Middle frontal gyrus (tissue), 1 donor: ENCODE measurements around the gene TMEM30A.

ENCODE experiments used
- DNase-seq: peaks from one replicate; pipeline ENCODE4 v3.0.0-alpha.2; 2015; ENCODE audit warnings: low spot score; ENCODE audit errors: extremely low spot score

TMEM30A gene

DNA sequence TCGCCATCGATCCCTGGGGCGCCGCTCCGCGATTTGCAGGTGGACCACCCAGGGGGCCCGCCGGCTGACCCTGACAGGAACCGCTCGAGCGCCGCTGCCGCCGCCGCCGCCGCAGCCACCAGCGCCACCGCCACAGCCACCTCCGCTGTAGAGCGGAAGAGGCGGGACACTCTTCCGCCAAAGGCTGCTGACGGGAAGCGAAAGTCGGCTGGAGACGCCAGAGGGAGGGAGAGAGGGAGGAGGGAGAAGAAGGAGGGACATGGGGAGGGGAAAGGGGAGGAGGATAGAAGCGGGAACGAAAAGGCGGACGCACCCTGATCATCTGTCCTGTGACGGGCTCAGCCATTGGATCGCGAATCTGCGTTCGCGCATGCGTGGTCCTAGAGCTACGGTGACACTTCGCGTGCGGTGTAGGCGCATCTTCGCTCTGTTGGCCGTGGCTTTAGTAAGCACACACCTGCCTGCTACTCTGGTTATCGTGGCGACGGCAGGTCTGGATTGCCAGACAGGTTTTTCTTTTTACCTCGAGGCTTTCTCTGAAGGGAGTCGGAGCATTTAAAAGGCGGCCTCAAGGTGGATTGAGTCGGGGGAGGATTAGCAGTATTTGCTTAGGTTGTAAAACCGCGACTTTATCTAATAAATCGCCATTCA lies at the start of gene TMEM30A:
Gene TMEM30A (minus strand): TSS at position 161 of the 651 bp plus-strand sequence. CDS start 154 bp downstream, at position 7.
- DNase-seq: peak; percentile 96

DNA sequence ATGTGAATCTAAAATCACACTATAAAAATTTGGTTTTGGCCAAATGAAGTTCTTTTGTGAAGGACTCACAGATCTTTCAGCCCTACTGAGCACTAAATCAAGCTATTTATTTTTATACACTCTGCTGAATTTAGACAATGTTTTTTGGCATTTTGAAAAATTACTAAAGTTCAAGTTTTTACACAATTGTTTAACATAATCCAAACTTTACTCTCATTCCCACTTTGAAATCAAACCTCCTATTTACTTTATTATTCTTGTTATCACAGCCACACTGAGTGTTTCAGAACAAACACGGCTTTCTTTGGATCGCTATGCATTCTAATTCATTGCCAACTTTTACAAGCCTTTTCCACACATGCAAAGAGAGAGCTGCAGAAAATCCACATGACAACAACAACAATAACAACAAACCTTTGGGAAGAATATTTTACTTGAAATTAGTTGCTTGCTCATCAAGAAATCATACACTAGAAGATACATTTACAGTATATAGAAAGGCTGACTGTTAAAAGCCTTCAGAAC lies 49.1 kb upstream of the TMEM30A start:
- no peak for DNase-seq

DNA sequence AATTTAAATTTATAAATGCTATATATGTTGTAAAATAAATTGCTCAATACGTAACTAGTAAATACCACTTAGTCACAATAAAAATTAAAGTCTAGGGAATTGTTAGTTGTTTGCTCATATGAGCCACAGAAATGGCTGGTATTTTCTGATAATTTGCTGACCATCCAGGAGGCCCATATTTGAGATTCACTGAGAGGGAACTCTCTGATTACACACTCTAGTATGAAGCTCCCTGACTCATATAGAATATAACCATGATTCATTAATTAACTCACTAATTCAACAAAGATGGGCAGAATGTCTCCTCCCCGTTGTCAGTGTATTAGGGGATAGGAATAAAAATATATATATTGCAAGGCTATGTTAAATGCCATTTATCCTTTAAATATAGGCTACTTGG lies 46.6 kb upstream of the TMEM30A start:
- DNase-seq: no peak

DNA sequence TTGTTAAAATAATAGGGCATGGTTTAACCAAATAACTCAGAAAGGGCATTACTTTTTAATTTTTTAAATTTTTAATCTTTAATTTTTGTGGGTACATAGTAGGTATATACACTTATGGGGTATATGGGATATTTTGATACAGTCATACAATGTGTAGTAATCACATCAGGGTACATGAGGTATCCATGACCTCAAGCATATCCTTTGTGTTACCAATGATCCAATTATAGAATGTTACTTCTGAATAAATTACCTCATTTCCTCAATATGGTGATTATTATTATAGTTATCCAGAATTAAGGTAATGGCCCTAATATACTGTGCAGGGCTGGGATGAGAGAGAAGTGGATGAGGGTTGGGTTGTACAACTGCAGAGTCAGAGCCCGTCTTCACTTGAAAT lies 45.1 kb upstream of the TMEM30A start:
- DNase-seq: no peak

DNA sequence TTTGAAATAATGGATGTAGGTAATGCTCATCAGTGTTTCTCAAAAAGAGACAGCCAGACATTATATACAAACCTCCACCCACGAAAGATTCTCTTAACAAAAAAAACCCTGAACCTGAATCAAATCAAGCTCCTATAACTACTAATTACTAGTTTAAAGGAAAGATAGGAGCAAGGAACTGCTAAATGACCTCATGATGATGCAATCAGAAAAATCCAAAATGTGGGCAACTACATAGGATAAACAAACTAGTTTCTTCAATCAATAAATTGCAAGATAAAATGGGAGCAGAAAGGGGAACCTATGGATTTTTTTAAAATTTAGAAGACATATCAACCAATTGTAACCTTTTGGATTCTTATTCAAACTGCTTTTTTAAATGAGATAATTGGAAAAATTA lies 43.2 kb upstream of the TMEM30A start:
- no peak for DNase-seq

DNA sequence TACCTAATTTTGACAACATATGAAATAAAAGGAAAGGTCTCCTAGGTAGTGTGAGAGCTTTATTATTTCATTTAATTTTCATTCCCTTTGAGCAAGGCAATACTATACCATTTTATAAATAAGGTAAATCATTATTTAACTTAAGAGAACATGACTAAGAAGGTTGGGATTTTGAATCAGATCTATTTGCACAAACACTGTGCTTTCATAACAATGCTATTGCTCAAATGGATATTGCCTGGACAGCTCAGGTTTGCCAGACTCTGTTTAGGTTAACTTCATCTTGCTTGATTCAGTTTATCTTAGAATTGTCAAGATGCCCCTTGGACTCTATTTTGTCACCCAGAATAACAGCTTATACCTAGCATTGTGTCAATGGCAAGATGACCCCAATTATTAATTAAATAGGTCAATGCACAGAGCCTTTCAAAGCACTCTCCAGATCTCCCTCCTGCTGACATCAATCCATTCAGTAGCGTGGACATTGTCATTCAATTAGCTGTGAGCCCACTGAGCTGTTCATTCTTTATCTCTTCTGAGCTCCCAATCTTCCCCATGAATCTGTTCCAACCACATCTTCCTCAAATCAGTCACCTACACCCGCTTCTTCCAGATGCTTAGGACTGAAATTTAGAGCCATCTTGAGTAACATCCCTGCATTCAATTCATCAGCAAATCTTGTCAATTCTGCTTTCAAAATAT lies 42.1 kb upstream of the TMEM30A start:
- no peak for DNase-seq

DNA sequence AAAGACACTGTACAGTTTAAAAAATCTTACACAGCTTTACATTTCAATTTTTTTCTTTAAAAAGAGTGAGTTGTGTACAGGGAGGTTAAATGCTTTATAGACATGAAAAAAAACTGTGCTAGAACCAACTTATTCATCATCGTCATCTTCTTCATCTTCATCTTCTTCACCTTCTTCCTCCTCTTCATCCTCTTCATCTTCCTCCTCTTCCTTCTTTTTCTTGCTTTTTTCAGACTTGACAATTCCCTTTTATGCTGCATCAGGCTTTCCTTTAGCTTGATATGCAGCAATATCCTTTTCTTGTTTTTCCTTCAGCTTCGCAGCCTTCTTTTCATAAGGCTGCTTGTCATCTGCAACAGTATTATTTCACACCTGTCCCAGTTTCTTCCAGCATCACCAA lies 34.3 kb upstream of the TMEM30A start:
- no peak for DNase-seq

DNA sequence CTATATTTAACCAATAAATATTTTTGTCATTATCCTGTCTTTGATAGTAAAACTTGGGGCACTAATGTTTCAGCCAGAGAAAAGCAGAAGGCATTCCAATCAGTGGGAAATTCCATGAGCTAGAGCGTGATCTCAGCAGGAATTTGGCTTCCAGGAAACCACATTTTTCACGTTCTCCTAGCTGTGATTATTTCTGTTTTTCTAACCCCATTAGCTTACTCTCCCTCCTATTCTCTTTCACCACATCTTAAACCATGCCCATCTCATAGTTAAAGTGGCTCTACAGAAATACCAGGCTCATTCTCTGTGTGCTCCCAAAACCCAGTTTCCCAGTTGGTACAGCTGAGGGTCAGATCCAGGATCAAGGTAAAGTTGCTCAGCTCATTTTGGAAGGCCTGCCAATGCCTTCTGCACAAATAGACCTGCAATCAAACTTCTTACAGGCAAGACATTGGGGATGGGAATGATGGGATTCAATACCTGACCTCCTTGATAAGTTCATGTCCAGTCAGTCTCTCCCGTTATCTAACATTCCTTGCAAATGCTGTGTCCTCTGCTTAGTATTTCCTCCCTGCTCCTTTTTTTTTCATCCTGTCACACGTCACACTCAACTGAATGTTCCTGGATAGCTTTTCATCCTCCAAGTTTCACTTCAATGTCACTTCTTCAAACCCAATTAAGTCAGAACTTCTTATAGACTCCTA lies 33.1 kb upstream of the TMEM30A start:
- DNase-seq: no peak

DNA sequence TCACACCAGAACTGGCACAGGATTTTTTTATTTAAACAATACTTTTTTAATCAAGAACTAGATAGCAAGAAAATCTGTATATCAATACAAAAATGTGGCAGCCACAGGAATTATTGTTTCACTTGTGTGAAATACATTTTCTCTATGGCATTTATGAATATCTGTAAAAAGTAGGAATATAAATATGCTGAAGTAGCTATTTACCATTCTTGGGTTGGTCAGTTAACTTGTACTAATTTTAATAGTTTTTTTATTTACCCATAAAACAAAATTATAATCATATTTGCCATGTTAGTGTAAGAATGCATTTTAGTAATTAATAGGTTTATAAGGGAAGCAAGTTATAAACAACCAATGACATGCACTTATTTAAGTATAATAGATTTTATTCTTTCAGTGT lies 31.4 kb upstream of the TMEM30A start:
- DNase-seq: no peak

DNA sequence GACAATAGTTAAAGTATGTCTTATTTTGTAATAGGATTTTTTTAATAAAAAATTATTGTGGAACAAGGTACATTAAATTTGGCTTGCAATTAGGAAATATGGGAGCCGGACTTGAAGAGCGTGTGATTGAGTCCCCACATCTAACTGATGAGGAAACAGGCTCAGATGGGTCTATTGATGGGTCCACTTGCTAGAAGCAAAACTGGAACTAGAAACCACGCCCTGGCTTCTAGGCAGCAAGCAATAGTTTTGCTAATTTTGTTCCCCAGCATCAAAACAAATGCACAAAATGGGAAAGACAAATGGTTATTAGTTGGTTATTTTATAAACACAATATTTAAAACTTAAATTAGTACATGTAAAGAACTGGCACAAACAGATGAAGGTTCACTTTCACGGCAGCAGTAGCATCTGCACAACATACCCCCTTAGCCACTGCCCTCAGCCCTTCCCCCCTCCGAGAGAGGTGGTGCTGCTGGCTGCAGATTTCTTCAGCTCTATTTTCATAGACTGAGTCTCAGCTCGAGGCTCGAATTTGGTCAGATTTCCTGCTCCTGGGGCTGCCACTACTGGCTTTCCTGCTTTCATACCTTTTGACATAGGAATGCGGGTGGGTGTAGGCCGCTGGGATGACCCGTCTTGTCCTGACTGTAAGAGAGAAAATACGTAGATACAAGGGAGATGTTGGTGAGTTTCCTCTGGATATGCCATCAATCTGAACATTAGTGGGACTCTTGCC lies 23.8 kb upstream of the TMEM30A start:
- DNase-seq: no peak

DNA sequence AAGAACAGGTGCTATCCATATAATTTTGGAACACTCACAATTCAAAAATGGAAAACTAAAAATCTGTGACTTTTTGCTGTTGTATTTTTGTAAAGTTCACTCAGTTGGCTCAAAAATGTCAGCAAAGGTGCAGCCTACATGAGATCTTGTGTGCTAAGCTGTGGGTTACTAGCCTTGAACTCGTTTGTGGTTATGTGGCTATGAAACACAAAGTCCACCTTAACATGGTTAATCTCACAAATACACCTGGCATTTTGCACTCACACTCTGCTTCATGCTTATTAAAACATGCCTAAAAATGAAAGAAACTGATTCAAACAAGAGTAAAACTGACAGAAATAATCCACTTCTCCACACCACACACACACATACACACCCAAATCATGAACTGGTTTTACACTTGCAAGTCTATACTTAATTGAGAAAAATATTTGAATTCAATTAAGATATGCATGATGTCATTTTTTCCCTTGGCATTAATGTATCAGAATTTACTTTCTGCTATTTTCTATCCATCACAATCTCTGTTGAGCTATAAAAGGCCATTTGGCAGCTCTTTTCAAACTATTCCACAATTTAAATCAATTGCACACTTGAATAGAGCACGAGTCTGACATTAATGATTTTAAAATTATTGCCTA lies 22.9 kb upstream of the TMEM30A start:
- DNase-seq: no peak

DNA sequence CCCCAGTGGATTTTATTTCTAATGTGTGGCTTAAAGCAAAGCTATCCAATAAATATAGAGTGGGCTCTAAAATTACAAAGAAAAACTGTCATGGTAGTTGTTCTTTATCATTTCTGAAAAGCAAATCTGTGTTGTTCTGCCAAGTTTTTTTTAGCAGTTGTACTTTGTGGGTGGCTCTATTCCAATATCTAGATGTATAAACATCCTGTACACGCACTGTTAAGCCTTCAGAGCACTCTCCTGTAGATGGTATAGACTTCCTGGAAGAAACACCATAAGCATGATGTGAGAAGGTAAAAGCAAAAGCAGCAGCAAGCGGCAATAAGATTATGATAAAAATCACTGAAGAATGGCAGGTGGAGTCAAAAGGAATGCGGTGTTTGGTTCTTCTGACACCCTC lies 21.5 kb upstream of the TMEM30A start:
- DNase-seq: no peak

DNA sequence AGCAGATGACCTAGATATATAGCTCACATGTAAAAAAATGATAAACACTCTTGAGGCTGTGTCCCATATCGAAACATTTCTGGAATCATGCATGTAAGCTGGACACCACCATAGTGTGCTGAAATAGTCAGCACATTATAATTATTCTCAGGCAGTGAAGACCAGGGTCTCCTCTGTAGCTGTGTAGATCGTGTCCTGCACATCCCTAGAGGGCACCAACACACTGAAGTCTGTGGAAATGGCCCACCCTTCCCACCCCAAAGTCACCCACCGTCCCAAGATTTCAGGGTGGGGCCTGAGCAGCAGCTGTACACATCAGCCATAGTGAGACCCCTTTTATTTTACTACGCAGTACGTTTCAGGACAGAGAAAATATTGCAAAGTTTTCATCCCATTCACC lies 21.0 kb upstream of the TMEM30A start:
- DNase-seq: no peak

DNA sequence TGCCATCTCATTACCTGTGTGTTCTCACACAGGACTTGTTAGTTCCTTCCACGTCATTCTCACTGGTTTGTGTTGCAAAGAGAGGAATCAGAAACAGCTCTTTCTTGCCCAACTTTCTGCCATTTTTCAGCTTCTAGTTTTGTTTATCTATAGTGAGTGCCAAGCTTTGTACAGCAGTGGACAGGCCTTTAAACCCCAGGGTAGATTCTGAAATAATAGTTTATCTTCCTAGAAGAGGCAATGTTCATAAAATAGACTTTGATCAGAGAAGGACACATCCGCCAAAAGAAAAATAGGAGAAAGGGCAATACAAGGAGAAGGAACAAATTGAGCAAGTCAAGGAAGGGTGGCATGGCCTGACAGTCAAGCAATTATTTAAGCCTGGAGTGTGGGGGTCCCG lies 17.7 kb upstream of the TMEM30A start:
- no peak for DNase-seq

DNA sequence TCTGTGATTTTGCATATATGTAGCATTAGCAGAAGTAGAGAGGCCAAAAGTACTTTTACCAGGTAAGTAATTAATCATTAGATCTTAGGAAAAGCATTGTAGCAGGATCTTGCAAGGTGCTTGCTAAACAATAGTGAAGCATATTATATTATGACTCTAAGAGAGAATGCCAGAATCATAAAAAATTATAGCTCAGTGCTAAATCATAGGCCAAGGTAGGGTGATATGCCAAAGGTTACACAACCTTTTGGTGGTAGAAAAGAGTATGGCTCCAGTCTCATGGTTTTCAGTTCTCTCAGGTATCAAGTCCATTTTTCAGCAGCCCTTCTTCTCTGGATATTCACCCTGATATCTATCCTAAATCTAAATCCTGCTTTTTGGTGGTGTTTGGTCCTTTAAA lies 16.9 kb upstream of the TMEM30A start:
- DNase-seq: no peak

DNA sequence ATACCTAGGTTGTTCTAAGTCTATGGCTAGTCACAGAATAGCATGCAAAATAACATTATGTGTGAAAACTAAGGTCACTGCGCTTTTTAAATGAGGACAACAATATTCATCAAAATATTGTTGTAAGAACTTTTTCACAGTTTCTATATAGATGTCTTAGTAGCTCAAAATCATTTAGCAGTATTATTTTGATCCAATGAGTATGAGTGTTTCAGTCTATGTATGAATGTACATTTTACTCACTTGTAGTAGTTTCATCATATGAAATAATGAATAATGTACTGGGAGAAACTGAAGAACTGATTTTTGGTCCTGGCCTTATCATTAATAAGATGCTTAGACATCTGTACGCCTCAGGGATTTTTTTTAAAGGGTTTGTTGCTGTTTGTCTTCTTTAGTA lies 16.5 kb upstream of the TMEM30A start:
- no peak for DNase-seq

DNA sequence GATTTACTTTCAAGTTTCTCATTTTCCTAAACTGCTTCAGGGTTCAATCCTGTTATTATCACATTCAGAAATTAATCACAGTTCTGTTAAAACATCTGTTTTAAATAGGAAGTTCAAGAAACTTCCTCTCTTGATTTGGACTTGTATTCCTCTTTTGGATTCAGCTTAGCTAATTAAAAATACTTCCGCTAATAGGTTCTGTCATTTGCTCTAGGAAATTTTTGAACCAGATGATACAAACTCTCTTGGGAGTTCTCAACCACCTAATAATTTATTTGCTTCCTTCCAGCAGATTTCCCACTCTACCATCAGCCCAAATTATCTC lies 15.9 kb upstream of the TMEM30A start:
- DNase-seq: no peak

DNA sequence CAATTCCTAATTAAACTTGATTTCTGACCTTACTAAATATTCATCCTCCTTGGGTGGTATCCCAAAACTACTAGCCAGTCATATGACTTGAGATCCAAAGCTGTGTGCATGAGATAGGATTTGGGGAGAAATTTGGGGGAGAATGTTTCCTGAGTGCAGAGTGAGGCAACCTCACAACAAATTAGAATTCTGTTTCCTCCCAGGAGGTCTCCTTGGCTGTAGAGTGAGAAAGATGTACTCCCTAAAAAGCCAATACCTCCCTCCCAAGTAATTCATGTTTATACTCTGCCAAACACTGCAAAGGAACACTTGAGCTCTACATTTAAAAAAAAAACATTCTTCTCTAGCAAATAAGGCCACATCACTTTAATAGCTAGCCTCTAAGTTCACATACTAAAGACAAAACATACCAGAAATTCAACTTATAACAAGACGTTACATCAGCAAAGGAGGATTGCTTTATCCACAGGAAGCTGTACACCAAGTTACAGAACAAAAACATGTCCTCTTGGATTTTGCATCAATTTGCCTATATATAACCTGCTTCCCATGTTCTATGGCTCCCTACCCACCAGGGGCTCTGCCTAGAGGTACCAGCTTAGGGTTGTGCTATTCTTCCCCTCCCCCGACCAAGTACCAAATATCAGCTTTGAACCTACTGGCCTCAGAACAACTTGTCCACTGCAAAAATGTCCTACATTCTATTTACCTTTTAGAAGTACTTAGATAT lies 15.4 kb upstream of the TMEM30A start:
- no peak for DNase-seq

DNA sequence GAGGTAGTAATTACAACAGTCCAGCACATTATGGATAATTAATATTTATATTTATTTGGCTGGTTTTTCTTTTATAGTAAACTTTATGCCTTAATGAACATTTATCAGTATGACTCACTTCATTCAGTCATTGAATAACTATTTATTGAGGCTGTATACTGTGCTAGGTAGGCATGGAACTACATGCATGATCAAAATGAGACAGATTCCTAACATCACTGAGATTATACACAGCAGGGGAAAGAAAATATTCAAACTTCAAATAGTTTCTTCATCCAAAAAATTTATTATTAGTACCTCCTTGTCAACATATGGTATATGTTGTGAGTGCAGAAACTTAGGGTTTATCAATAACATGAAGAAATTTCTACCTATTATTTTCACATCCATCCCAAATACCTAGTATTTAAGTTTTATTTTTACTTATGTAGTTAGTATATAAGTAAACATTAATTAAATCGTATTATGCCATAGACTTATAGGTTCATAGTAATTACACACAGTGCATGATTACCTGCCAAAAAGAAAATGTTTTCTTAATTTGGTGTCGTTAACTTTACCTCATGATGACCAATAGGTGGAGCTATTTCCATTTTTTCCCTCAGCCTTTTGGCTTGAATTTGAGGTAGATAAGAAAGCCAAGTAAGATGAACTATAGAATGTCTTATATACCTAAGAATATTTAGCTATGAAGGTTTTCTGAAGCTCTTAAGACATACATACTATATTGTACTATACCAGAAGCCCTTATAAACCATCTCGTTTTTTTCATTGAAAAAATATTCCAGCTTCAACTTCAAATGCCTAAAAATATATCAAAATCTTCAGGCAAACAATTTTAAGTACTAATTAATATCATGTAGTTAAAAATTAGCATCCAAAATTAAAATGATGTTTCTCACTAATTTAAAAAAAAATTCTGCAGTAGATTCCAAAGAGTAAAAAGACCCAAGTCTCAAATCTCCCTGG lies 12.5 kb upstream of the TMEM30A start:
- peak; percentile 40 for DNase-seq

DNA sequence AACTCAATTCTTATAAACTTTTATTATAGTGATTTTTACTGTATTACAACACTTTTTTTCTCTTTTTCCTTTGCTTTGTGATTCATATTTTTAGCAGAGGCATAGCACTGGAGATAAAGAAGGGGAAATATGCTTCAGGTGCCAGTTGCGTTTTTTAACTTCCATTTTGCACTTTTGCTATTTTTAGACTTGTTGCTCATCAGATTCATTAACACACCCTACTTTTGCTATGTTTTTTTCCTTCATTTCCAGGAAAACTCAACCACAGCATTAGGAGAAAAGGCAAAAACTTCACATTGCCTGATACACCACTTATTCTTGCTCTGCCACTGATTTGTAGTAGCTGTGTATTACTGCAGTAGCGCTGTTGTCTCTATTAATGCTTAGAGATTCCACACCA lies 8.0 kb upstream of the TMEM30A start:
- no peak for DNase-seq
